GM19035 (cell line): ENCODE data around the gene CHST11.

ENCODE experiments used
- ATAC-seq: cut with Tn5 transposase; IDR thresholded peaks from one replicate; pipeline ENCODE4 v1.9.1; 2021; ENCODE audit not compliant: unreplicated experiment

The CHST11 gene

GRCh38 chr12:104709692-104710435 is 253.1 kb downstream of the CHST11 start:
- no peak for ATAC-seq

GRCh38 chr12:104710940-104711689 is 254.4 kb downstream of the CHST11 start:
- ATAC-seq: no peak

GRCh38 chr12:104712477-104712876 is 255.7 kb downstream of the CHST11 start:
- no peak for ATAC-seq

GRCh38 chr12:104712968-104713367 is 256.2 kb downstream of the CHST11 start:
- no peak for ATAC-seq

- no peak for ATAC-seq
Measured at GRCh38 chr12:104713444-104713843, 256.7 kb downstream of the CHST11 start.

- no peak for ATAC-seq
Measured at GRCh38 chr12:104714369-104714768, 257.6 kb downstream of the CHST11 start.

GRCh38 chr12:104716172-104716571 is 259.4 kb downstream of the CHST11 start:
- ATAC-seq: no peak

- no peak for ATAC-seq
Measured at GRCh38 chr12:104718304-104718929, 261.7 kb downstream of the CHST11 start.

- ATAC-seq: no peak
Measured at GRCh38 chr12:104719700-104720338, 263.1 kb downstream of the CHST11 start.

- no peak for ATAC-seq
Measured at GRCh38 chr12:104720339-104721038, 263.7 kb downstream of the CHST11 start.

GRCh38 chr12:104721039-104721405 is 264.3 kb downstream of the CHST11 start:
- ATAC-seq: no peak

GRCh38 chr12:104721936-104722335 is 265.2 kb downstream of the CHST11 start:
- no peak for ATAC-seq

- ATAC-seq: no peak
Measured at GRCh38 chr12:104722601-104723534, 266.1 kb downstream of the CHST11 start.

GRCh38 chr12:104723895-104724294 is 267.1 kb downstream of the CHST11 start:
- no peak for ATAC-seq

- ATAC-seq: no peak
Measured at GRCh38 chr12:104724992-104725585, 268.3 kb downstream of the CHST11 start.

- no peak for ATAC-seq
Measured at GRCh38 chr12:104725610-104726009, 268.9 kb downstream of the CHST11 start.

GRCh38 chr12:104727726-104728465 is 271.1 kb downstream of the CHST11 start:
- no peak for ATAC-seq

GRCh38 chr12:104729091-104729490 is 272.3 kb downstream of the CHST11 start:
- ATAC-seq: no peak
